Hepatocyte (in vitro differentiated cells): ENCODE results near the gene MED20. TPM values are rescaled to one million over a fixed set of nuclear protein-coding genes. Genes with fewer than 3 reads are reported as not detected.

Experiments
- DNase-seq: peaks from one replicate; pipeline ENCODE4 v3.0.0-alpha.2; 2016; ENCODE audit warnings: low spot score
- H2AFZ ChIP-seq: fragments of 200-600 bp; sonication (generic); 2 replicates; pipeline ENCODE4 v1.6.0; 2016; ENCODE audit warnings: antibody characterized with exemption, mild to moderate bottlenecking
- H3K27ac ChIP-seq: fragments of 200-600 bp; sonication (generic); 2 replicates; pipeline ENCODE4 v1.5.1; 2016; ENCODE audit warnings: mild to moderate bottlenecking
- H3K27me3 ChIP-seq: fragments of 200-600 bp; sonication (generic); 2 replicates; pipeline ENCODE4 v1.6.1; 2016
- H3K36me3 ChIP-seq: fragments of 200-600 bp; sonication (generic); replicated peaks from 2 replicates; pipeline ENCODE4 v1.5.1; 2016; ENCODE audit warnings: low read depth; ENCODE audit not compliant: insufficient read depth
- H3K4me1 ChIP-seq: fragments of 200-600 bp; sonication (generic); 2 replicates; pipeline ENCODE4 v1.5.1; 2016; ENCODE audit warnings: mild to moderate bottlenecking, moderate library complexity; ENCODE audit not compliant: insufficient read depth
- H3K4me2 ChIP-seq: fragments of 200-600 bp; sonication (generic); 2 replicates; pipeline ENCODE4 v1.6.0; 2016
- H3K4me3 ChIP-seq: fragments of 200-600 bp; sonication (generic); 2 replicates; pipeline ENCODE4 v1.5.1; 2016; ENCODE audit warnings: mild to moderate bottlenecking
- H3K79me2 ChIP-seq: fragments of 200-600 bp; sonication (generic); 2 replicates; pipeline ENCODE4 v1.6.0; 2017; ENCODE audit warnings: mild to moderate bottlenecking
- H3K9me2 ChIP-seq: fragments of 200-600 bp; sonication (generic); replicated peaks from 2 replicates; pipeline ENCODE4 v1.6.0; 2017; ENCODE audit warnings: mild to moderate bottlenecking; ENCODE audit not compliant: insufficient read depth
- H3K9me3 ChIP-seq: fragments of 200-600 bp; sonication (generic); 2 replicates; pipeline ENCODE4 v1.5.1; 2016; ENCODE audit warnings: low read depth, mild to moderate bottlenecking
- H4K20me1 ChIP-seq: fragments of 200-600 bp; sonication (generic); 2 replicates; pipeline ENCODE4 v1.6.0; 2016; ENCODE audit warnings: mild to moderate bottlenecking; ENCODE audit not compliant: insufficient read depth, poor library complexity, severe bottlenecking
- EZH2 ChIP-seq: fragments of 200-600 bp; sonication (generic); IDR thresholded peaks from 2 replicates; pipeline ENCODE4 v1.6.1; 2016; ENCODE audit warnings: antibody characterized with exemption, mild to moderate bottlenecking, borderline replicate concordance
- EZH2phosphoT487 ChIP-seq: fragments of 200-600 bp; sonication (generic); IDR thresholded peaks from one replicate; pipeline ENCODE4 v1.6.1; 2018; ENCODE audit warnings: antibody characterized with exemption, mild to moderate bottlenecking, low read depth, moderate library complexity; ENCODE audit not compliant: unreplicated experiment, severe bottlenecking
- WGBS: methylation state at CpG from one replicate; pipeline ENCODE4 v1.1.6; 2016; ENCODE audit warnings: low lambda C conversion rate; ENCODE audit errors: missing lambda C conversion rate; 5-methylcytosine and 5-hydroxymethylcytosine counted together
- polyA plus RNA-seq: library from polyadenylated mRNA; unstranded; fragments of >200 nt; fragmentation: Nextera tagmentation; extraction: Ambion mirVana; gene quantifications from 2 replicates; pipeline ENCODE4 v1.2.1, GENCODE V29; 2016
- total RNA-seq: library from RNA; depleted of rRNA; stranded (reverse); fragments of >200 nt; gene quantifications from 2 replicates; pipeline ENCODE4 v1.2.3, GENCODE V29; 2014
- TF ChIP-seq, protein P1 (sequence below): fragments of 200-600 bp; sonication (generic); IDR thresholded peaks from 2 replicates; pipeline ENCODE4 v1.5.1; 2016; ENCODE audit warnings: antibody characterized with exemption, mild to moderate bottlenecking; ENCODE audit not compliant: poor library complexity

MED20 gene
- total and polyA plus RNA-seq, 2 experiments from 2014 or later: 18.1 to 19.8 TPM

DNA sequence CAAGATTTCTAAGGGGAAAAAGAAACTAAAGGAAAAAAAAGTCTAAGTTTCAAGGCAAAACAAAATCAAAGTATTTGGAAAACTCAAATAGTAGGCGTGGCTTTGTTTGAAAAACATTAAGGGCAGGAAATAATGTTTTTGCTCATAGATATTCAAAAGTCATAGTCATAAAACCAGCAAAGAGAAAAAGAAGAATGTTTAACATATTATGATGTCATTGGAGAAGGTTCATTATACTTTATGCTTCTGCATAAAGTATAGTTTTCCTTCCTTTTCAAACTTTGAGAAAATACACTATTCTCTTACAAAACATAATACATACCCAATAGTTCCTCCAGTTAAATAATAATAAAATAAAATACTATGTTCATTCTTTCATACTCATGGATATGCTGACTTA, 39.4 kb downstream of the MED20 start:
- WGBS: 95% methylated on average over 1 of the region's 1 CpG
- TF ChIP-seq, protein P1, sequence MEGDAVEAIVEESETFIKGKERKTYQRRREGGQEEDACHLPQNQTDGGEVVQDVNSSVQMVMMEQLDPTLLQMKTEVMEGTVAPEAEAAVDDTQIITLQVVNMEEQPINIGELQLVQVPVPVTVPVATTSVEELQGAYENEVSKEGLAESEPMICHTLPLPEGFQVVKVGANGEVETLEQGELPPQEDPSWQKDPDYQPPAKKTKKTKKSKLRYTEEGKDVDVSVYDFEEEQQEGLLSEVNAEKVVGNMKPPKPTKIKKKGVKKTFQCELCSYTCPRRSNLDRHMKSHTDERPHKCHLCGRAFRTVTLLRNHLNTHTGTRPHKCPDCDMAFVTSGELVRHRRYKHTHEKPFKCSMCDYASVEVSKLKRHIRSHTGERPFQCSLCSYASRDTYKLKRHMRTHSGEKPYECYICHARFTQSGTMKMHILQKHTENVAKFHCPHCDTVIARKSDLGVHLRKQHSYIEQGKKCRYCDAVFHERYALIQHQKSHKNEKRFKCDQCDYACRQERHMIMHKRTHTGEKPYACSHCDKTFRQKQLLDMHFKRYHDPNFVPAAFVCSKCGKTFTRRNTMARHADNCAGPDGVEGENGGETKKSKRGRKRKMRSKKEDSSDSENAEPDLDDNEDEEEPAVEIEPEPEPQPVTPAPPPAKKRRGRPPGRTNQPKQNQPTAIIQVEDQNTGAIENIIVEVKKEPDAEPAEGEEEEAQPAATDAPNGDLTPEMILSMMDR: no peak
- TF ChIP-seq EZH2phosphoT487 (no peak), EZH2 (no peak)
- Histone ChIP-seq H3K4me2 (no peak overlapping the region), H3K9me3 (no peaks in the 10 kb centered on the region), H3K79me2 (no peaks in the 10 kb centered on the region), H4K20me1 (no peaks in the 10 kb centered on the region), H3K27ac (no peak overlapping the region), H3K27me3 (no peaks in the 10 kb centered on the region), H3K4me1 (no peaks in the 10 kb centered on the region), H2AFZ (no peak overlapping the region), H3K4me3 (no peak overlapping the region), H3K36me3 (no peaks in the 10 kb centered on the region), H3K9me2 (no peaks in the 10 kb centered on the region)
- no peak for DNase-seq

DNA sequence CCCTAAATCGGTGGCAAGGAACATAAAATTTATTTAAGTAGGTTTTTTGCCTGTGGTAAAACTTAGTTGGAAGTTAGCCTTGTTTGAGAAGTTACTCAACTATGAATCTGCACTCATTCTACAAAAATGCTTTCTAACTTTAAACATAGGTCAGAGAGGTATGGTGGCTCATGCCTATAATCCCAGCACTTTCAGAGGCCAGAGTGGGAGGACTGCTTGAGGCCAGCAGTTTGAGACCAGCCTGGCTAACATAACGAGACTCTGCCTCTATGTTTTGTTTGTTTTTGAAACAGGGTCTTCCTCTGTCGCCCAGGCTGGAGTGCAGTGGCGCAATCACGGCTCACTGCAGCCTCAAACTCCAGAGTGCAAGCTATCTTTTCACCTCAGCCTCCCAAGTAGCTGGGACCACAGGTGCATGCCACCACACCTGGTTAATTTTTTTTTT, 42.0 kb downstream of the MED20 start:
- Histone ChIP-seq H3K27me3 (no peaks in the 10 kb centered on the region), H3K4me1 (no peaks in the 10 kb centered on the region), H3K9me2 (no peaks in the 10 kb centered on the region), H3K4me3 (no peak overlapping the region), H4K20me1 (no peaks in the 10 kb centered on the region), H3K79me2 (no peaks in the 10 kb centered on the region), H3K27ac (no peak overlapping the region), H2AFZ (no peak overlapping the region), H3K9me3 (no peaks in the 10 kb centered on the region), H3K4me2 (no peak overlapping the region), H3K36me3 (no peaks in the 10 kb centered on the region)
- no peak for TF ChIP-seq EZH2phosphoT487
- TF ChIP-seq, protein P1: no peak
- no peak for TF ChIP-seq EZH2
- no peak for DNase-seq
- 82% methylated on average over 5 of the region's 5 CpGs for WGBS

DNA sequence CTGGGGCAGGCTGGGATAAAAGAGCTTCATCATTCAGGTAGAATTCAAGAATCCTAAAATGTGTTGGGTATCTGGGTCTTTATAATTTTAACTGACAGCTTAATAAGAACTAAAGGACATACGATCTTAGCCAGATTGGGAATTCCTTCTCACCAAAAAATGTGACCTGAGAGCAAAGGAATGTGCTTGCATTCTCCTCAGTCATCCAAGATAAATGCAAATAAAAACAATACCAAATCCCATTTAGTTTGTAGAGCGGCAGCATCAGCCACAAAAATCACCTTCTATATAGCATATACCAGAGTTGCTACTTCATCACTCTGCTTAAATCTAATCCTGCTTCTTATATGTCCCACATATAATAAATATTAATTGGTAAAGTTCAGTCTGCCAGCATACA, 42.7 kb downstream of the MED20 start:
- Histone ChIP-seq H3K4me3 (no peak overlapping the region), H3K9me2 (no peaks in the 10 kb centered on the region), H2AFZ (no peak overlapping the region), H4K20me1 (no peaks in the 10 kb centered on the region), H3K9me3 (no peaks in the 10 kb centered on the region), H3K27me3 (no peaks in the 10 kb centered on the region), H3K36me3 (no peaks in the 10 kb centered on the region), H3K4me1 (no peaks in the 10 kb centered on the region), H3K4me2 (no peak overlapping the region), H3K79me2 (no peaks in the 10 kb centered on the region), H3K27ac (no peak overlapping the region)
- WGBS: 82% methylated on average over 2 of the region's 2 CpGs
- DNase-seq: no peak
- TF ChIP-seq, protein P1: no peak
- TF ChIP-seq EZH2: no peak
- no peak for TF ChIP-seq EZH2phosphoT487
